Astrocyte (in vitro differentiated cells and primary cell): ENCODE measurements around the gene EPN2.

Experiments used
- CTCF ChIP-seq: IDR thresholded peaks from 2 replicates; pipeline ENCODE4 v1.5.1; 2011; ENCODE audit warnings: low read depth, mild to moderate bottlenecking, inconsistent platforms, low read length, moderate library complexity; ENCODE audit not compliant: insufficient read depth
- EZH2 ChIP-seq: IDR thresholded peaks from 2 replicates; pipeline ENCODE4 v1.6.1; 2012; ENCODE audit warnings: mild to moderate bottlenecking, low read length, inconsistent platforms; ENCODE audit not compliant: insufficient read depth

GRCh38 chr17:19363114-19363438, 125.9 kb downstream of the EPN2 start:
- TF ChIP-seq CTCF (no peak), EZH2 (no peak)
